Gastroesophageal sphincter (tissue), 4 donors: ENCODE results near the gene MMP21. TPM values are rescaled to one million over a fixed set of nuclear protein-coding genes. Genes with fewer than 3 reads are reported as not detected.

ENCODE experiments used
- ATAC-seq: fragments of 150-250 bp; one replicate; pipeline ENCODE4 v1.9.1; 2016; ENCODE audit warnings: mild to moderate bottlenecking, moderate library complexity
- H3K27ac ChIP-seq, 4 donors: fragments of 200-600 bp; sonication (generic) in 3 of 4; 1 replicate in 3 of 4; 2 replicates in 1 of 4; pipeline ENCODE4 v1.5.1; 2016 to 2019
- H3K27me3 ChIP-seq: fragments of 200-600 bp; sonication (generic); one replicate; pipeline ENCODE4 v1.5.1; 2019
- H3K36me3 ChIP-seq, 2 donors: fragments of 200-600 bp; sonication (generic); one replicate each; pipeline ENCODE4 v1.5.1; 2019; ENCODE audit warnings: control low read depth in 1 of 2
- H3K4me1 ChIP-seq, 3 donors: fragments of 200-600 bp; sonication (generic); 1 replicate in 2 of 3; 2 replicates in 1 of 3; pipeline ENCODE4 v1.5.1; 2016 to 2019; ENCODE audit warnings: control low read depth in 2 of 3
- H3K4me3 ChIP-seq, 2 donors: fragments of 200-600 bp; sonication (generic); one replicate each; pipeline ENCODE4 v1.5.1; 2019; ENCODE audit warnings: mild to moderate bottlenecking in 1 of 2, moderate library complexity in 1 of 2
- H3K9me3 ChIP-seq, 3 donors: fragments of 200-600 bp; sonication (generic); one replicate each; pipeline ENCODE4 v1.5.1; 2017 to 2019; ENCODE audit warnings: control low read depth in 2 of 3
- EP300 ChIP-seq: sonication (generic); formaldehyde crosslinking; IDR thresholded peaks from one replicate; pipeline ENCODE4 v1.6.1; 2017; ENCODE audit warnings: antibody characterized with exemption, mild to moderate bottlenecking
- POLR2A ChIP-seq, 2 donors: fragments of 450-650 bp; IDR thresholded peaks; one replicate each; pipeline ENCODE4 v1.6.1; 2017; ENCODE audit warnings: antibody characterized with exemption in 2 of 2, mild to moderate bottlenecking in 2 of 2, moderate library complexity in 1 of 2
- POLR2AphosphoS5 ChIP-seq: sonication (generic); formaldehyde crosslinking; IDR thresholded peaks from one replicate; pipeline ENCODE4 v1.6.1; 2017; ENCODE audit warnings: antibody characterized with exemption
- WGBS, 2 donors: methylation state at CpG; one replicate each; pipeline ENCODE4 v1.1.5; 2018; ENCODE audit warnings: low coverage in 1 of 2; 5-methylcytosine and 5-hydroxymethylcytosine counted together
- total RNA-seq, 4 donors: library from RNA; depleted of rRNA; stranded (reverse); fragments of >200 nt; gene quantifications; one replicate each; pipeline ENCODE4 v1.1.0, GENCODE V29; 2016
- TF ChIP-seq, protein P1 (sequence below), 4 experiments: fragments of 200-600 bp in 2 of 4; fragments of 450-650 bp in 2 of 4; sonication (generic) in 1 of 4; IDR thresholded peaks; one replicate each; pipeline ENCODE4 v1.5.1; 2017 to 2019; ENCODE audit warnings: antibody characterized with exemption in 4 of 4, mild to moderate bottlenecking in 2 of 4, moderate library complexity in 2 of 4

Gene MMP21, protein sequence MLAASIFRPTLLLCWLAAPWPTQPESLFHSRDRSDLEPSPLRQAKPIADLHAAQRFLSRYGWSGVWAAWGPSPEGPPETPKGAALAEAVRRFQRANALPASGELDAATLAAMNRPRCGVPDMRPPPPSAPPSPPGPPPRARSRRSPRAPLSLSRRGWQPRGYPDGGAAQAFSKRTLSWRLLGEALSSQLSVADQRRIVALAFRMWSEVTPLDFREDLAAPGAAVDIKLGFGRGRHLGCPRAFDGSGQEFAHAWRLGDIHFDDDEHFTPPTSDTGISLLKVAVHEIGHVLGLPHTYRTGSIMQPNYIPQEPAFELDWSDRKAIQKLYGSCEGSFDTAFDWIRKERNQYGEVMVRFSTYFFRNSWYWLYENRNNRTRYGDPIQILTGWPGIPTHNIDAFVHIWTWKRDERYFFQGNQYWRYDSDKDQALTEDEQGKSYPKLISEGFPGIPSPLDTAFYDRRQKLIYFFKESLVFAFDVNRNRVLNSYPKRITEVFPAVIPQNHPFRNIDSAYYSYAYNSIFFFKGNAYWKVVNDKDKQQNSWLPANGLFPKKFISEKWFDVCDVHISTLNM
- under 1 TPM in 2 of 4 donors, not detected in 2; 0.13 to 0.81 TPM for total RNA-seq

DNA sequence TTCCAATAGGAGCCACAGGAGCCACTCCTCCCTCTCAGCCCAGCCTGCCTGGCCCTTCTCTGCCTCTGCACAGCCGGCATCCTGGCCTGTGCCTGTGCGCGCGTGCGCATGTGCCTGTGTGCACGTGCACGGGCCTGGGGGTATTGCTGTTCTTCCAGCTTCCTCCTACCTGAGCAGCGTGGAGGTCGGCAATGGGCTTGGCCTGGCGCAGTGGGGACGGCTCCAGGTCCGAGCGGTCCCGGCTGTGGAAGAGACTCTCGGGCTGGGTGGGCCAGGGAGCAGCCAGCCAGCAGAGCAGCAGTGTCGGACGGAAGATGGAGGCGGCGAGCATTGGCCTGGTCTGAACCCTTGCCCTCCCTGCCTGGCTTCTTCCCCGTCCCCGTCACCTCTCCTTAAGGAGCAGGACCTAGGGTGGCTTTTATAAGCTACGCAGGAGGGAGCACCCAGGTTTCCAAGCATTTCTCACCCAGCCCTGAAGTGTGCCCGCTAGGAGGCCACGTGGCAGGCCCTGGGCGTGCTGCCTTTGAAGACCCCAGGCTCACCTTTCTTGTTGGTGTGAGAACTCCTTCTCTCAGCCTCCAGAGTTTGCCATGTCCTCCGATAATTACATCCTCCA is at the start of gene MMP21:
Gene MMP21 (minus strand): TSS at position 331 of the 616 bp plus-strand sequence. CDS start 0 bp downstream, at position 331.
- Histone ChIP-seq H3K4me1 (no peaks in the 10 kb centered on the region), H3K36me3 (no peaks in the 10 kb centered on the region), H3K9me3 (no peaks in the 10 kb centered on the region), H3K4me3 (no peak within 1 kb of the TSS), H3K27ac (no peak within 1 kb of the TSS), H3K27me3 (no peaks in the 10 kb centered on the region)
- WGBS, 2 donors: 90 to 100% methylated on average over 2 to 11 of the region's 26 CpGs
- TF ChIP-seq POLR2AphosphoS5 (no peak), POLR2A (IDR thresholded peaks at IDR 0.05) (no peak)
- ATAC-seq: no peak

DNA sequence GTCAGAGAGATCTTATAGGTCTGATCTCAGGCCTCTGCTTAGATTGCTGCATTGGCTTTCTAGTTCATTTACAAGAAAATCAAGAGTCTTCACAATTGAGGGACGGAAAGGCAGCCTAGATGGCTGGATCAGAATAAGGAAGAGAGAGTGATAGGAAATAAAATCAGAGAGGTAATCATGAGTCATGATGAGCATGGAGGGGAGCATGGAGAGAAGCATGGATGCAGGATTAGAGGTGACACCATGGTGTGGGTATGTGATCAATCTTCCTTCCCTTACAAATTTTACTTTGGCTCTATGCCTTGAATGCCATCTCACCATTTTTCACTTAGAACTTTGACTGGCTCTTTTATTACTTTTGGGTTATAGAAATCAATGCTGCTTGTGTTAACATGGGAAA is 49.1 kb upstream of the MMP21 start:
- no peak for TF ChIP-seq POLR2AphosphoS5
- no peak for TF ChIP-seq EP300
- TF ChIP-seq, protein P1, sequence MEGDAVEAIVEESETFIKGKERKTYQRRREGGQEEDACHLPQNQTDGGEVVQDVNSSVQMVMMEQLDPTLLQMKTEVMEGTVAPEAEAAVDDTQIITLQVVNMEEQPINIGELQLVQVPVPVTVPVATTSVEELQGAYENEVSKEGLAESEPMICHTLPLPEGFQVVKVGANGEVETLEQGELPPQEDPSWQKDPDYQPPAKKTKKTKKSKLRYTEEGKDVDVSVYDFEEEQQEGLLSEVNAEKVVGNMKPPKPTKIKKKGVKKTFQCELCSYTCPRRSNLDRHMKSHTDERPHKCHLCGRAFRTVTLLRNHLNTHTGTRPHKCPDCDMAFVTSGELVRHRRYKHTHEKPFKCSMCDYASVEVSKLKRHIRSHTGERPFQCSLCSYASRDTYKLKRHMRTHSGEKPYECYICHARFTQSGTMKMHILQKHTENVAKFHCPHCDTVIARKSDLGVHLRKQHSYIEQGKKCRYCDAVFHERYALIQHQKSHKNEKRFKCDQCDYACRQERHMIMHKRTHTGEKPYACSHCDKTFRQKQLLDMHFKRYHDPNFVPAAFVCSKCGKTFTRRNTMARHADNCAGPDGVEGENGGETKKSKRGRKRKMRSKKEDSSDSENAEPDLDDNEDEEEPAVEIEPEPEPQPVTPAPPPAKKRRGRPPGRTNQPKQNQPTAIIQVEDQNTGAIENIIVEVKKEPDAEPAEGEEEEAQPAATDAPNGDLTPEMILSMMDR (IDR thresholded peaks at IDR 0.05): no peak
- TF ChIP-seq POLR2A (IDR thresholded peaks at IDR 0.05): no peak
- no peak for ATAC-seq
- WGBS, 2 donors: 60 to 82% methylated on average over 1 of the region's 1 CpG
- Histone ChIP-seq H3K36me3 (peaks cover 0 to 38% of the 10 kb centered on the region in 2 donors), H3K4me1 (peaks cover 0 to 48% (median 25%) of the 10 kb centered on the region in 3 donors), H3K27ac (no peak overlapping the region), H3K27me3 (no peaks in the 10 kb centered on the region), H3K4me3 (peak overlapping the region in 1 of 2 donors; percentile 75), H3K9me3 (no peaks in the 10 kb centered on the region)

DNA sequence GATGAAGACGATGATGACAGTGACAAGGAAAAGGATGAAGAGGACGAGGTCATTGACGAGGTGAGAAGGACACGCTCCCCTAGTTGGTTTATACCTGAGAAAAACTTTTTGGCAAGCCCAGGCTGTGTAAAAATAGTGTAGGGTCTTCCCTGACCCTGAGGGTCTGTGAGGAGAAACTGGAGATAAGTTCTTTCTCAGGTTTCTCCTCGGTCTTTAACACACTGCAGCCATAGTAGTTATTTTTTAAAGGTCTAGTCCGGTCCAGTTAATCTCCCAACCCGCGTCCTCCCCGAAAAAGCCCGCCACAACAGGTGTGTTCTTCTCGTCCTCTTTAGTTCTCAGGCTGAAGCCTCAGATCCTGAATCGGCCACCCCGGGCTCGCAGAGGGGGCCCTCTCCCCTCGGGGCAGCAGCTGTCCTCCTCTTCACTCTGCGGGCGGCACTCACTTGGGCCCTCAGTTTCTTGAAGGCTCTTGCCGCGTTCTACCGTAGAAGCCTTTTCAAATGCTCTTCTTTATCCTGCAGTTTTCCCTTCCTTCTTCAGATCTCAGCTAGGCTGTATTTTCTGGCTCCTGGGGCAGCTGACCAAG is 48.1 kb upstream of the MMP21 start:
- peaks cover 0 to 48% (median 25%) of the 10 kb centered on the region in 3 donors for H3K4me1 ChIP-seq
- no peak for TF ChIP-seq EP300
- TF ChIP-seq POLR2A (IDR thresholded peaks at IDR 0.05): no peak
- no peak for TF ChIP-seq POLR2AphosphoS5
- TF ChIP-seq, protein P1 (IDR thresholded peaks at IDR 0.05): no peak
- no peaks in the 10 kb centered on the region for H3K9me3 ChIP-seq
- H3K27me3 ChIP-seq: no peaks in the 10 kb centered on the region
- H3K4me3 ChIP-seq: peak overlapping the region; percentile 68 to 75
- H3K27ac ChIP-seq: peak overlapping the region; percentile 48 to 91 (median 86)
- no peak for ATAC-seq
- H3K36me3 ChIP-seq: peaks cover 0 to 28% of the 10 kb centered on the region in 2 donors
- WGBS, 2 donors: 0 to 1% methylated on average over 10 to 13 of the region's 20 CpGs

DNA sequence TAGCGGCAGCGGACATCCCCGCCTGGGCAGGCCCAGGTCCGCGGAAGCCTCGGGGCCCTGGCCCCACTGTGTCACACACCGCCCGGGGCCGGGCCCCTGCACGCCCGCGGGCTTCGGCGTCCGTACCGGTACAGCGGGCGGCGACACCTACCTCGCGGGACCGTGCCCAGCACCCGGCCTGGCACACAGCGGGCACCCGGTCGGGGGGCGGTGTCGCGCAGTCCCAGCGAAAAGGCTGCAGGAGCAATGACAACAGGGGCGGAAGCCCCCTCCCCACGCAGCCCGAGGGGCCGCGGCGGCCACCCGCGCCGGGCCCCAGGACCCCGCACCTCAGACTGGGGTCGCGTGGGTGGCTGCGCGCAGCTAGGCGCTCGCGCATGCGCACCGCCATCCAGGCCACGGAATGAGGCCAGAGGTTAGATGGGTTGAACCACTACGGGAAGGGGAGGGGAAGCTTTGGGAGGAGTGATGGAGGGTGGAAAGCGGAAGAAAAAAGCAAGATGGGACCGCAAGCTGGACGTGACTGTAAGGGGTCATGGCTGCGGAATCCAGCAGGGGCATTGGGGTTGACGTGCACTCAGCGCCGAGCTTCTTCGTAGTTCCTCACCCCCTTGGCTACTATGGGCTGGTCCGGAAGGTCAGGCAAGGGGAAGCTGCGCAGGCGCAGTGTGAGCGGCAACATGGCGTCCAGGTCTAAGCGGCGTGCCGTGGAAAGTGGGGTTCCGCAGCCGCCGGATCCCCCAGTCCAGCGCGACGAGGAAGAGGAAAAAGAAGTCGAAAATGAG is 47.4 kb upstream of the MMP21 start, which contains the start of the genes BCCIP and UROS:
Gene BCCIP (plus strand): TSS at position 669 of the 785 bp plus-strand sequence. CDS start 12 bp downstream, at position 681.
Gene UROS (minus strand): TSS at position 381 of the 785 bp plus-strand sequence. CDS start 6,759 bp downstream, outside the sequence.
- Histone ChIP-seq H3K36me3 (peaks cover 0 to 21% of the 10 kb centered on the region in 2 donors), H3K4me1 (peaks cover 0 to 48% (median 25%) of the 10 kb centered on the region in 3 donors), H3K27me3 (no peaks in the 10 kb centered on the region), H3K27ac (peak within 1 kb of the TSS; percentile 48 to 91 (median 86)), H3K4me3 (peak within 1 kb of the TSS; percentile 68 to 75), H3K9me3 (no peaks in the 10 kb centered on the region)
- peak; percentile 96 for ATAC-seq
- no peak for TF ChIP-seq EP300
- TF ChIP-seq, protein P1 (IDR thresholded peaks at IDR 0.05): peak in 1 of 4 experiments; percentile 45
- peak; percentile 73 for TF ChIP-seq POLR2AphosphoS5
- TF ChIP-seq POLR2A (IDR thresholded peaks at IDR 0.05): peak; percentile 42 to 58
- 0 to 1% methylated on average over 18 to 23 of the region's 74 CpGs for WGBS, 2 donors
